Hepatocyte (in vitro differentiated cells): Measurements from ENCODE around the gene ADGRL1.

Experiments
- CTCF ChIP-seq: fragments of 200-600 bp; sonication (generic); IDR thresholded peaks from 2 replicates; pipeline ENCODE4 v1.5.1; 2016; ENCODE audit warnings: antibody characterized with exemption, mild to moderate bottlenecking; ENCODE audit not compliant: poor library complexity
- EZH2 ChIP-seq: fragments of 200-600 bp; sonication (generic); IDR thresholded peaks from 2 replicates; pipeline ENCODE4 v1.6.1; 2016; ENCODE audit warnings: antibody characterized with exemption, mild to moderate bottlenecking, borderline replicate concordance
- EZH2phosphoT487 ChIP-seq: fragments of 200-600 bp; sonication (generic); IDR thresholded peaks from one replicate; pipeline ENCODE4 v1.6.1; 2018; ENCODE audit warnings: antibody characterized with exemption, mild to moderate bottlenecking, low read depth, moderate library complexity; ENCODE audit not compliant: unreplicated experiment, severe bottlenecking

- TF ChIP-seq CTCF = no peak
- TF ChIP-seq EZH2 = no peak
- no peak for TF ChIP-seq EZH2phosphoT487
These were observed 18.4 kb downstream of the ADGRL1 start for GRCh38 chr19:14187561-14187960.
